DOHH2 (cell line): ENCODE results near the gene CYTL1.

Experiments used
- H3F3A ChIP-seq: fragments of 200-600 bp; sonication (generic), shearing (Covaris generic); 2 replicates; pipeline ENCODE4 v1.6.0; 2016; ENCODE audit warnings: antibody characterized with exemption, mild to moderate bottlenecking; ENCODE audit not compliant: control insufficient read depth, insufficient read depth
- H3K27ac ChIP-seq: fragments of 200-600 bp; sonication (generic); 2 replicates; pipeline ENCODE4 v1.5.1; 2014; ENCODE audit warnings: low read depth, mild to moderate bottlenecking, low read length, moderate library complexity
- H3K27me3 ChIP-seq: fragments of 200-600 bp; sonication (generic); 2 replicates; pipeline ENCODE4 v1.6.1; 2014; ENCODE audit warnings: mild to moderate bottlenecking, low read length, mixed read lengths; ENCODE audit not compliant: control insufficient read depth
- H3K36me3 ChIP-seq: fragments of 200-600 bp; sonication (generic); 2 replicates; pipeline ENCODE4 v1.6.1; 2014; ENCODE audit warnings: mild to moderate bottlenecking, low read length, moderate library complexity, mixed read lengths; ENCODE audit not compliant: control insufficient read depth
- H3K4me1 ChIP-seq: fragments of 200-600 bp; sonication (generic); 2 replicates; pipeline ENCODE4 v1.6.1; 2014; ENCODE audit warnings: mild to moderate bottlenecking, low read length, mixed read lengths; ENCODE audit not compliant: control insufficient read depth
- H3K4me2 ChIP-seq: fragments of 200-600 bp; sonication (generic); 2 replicates; pipeline ENCODE4 v1.6.0; 2014; ENCODE audit warnings: mild to moderate bottlenecking, low read length, moderate library complexity
- H3K4me3 ChIP-seq: fragments of 200-600 bp; sonication (generic); 2 replicates; pipeline ENCODE4 v1.5.1; 2014; ENCODE audit warnings: mild to moderate bottlenecking, low read length, mixed read lengths
- H3K79me2 ChIP-seq: fragments of 200-600 bp; sonication (generic); 2 replicates; pipeline ENCODE4 v1.6.1; 2014; ENCODE audit warnings: mild to moderate bottlenecking, low read length, mixed read lengths; ENCODE audit not compliant: control insufficient read depth
- H3K9me2 ChIP-seq: fragments of 200-600 bp; sonication (generic); replicated peaks from 2 replicates; pipeline ENCODE4 v1.6.1; 2014; ENCODE audit warnings: mild to moderate bottlenecking, low read length, mixed read lengths; ENCODE audit not compliant: control insufficient read depth
- H3K9me3 ChIP-seq: fragments of 200-600 bp; sonication (generic); 2 replicates; pipeline ENCODE4 v1.6.1; 2014; ENCODE audit warnings: antibody characterized with exemption, low read length, mixed read lengths; ENCODE audit not compliant: control insufficient read depth, insufficient read depth
- H4K20me1 ChIP-seq: fragments of 200-600 bp; sonication (generic); 2 replicates; pipeline ENCODE4 v1.6.0; 2014; ENCODE audit warnings: low read depth, mild to moderate bottlenecking, antibody characterized with exemption, low read length, moderate library complexity; ENCODE audit not compliant: control insufficient read depth, insufficient read depth
- CTCF ChIP-seq: fragments of 200-600 bp; sonication (generic); IDR thresholded peaks from one replicate; pipeline ENCODE4 v1.5.1; 2014; ENCODE audit warnings: antibody characterized with exemption, mild to moderate bottlenecking, low read depth, low read length; ENCODE audit not compliant: poor library complexity, severe bottlenecking
- EZH2phosphoT487 ChIP-seq: fragments of 200-600 bp; sonication (generic); IDR thresholded peaks from 2 replicates; pipeline ENCODE4 v1.6.1; 2017; ENCODE audit warnings: borderline replicate concordance, mild to moderate bottlenecking, antibody characterized with exemption, low read length, moderate library complexity, mixed read lengths

CYTL1 gene

GRCh38 chr4:4992833-4993232 is 26.4 kb downstream of the CYTL1 start:
- H3K27me3 ChIP-seq: no peaks in the 10 kb centered on the region
- no peaks in the 10 kb centered on the region for H3K79me2 ChIP-seq
- 0 out of 2 replicates have a peak, but pooled peaks cover 3% of the 10 kb centered on the region for H3K4me1 ChIP-seq
- H4K20me1 ChIP-seq: no peaks in the 10 kb centered on the region
- TF ChIP-seq CTCF (no peak), EZH2phosphoT487 (no peak)
- H3K9me2 ChIP-seq: no peaks in the 10 kb centered on the region
- H3K36me3 ChIP-seq: no peaks in the 10 kb centered on the region
- no peak overlapping the region for H3K4me2 ChIP-seq
- H3K9me3 ChIP-seq: no peaks in the 10 kb centered on the region
- H3K4me3 ChIP-seq: no peak overlapping the region
- H3K27ac ChIP-seq: no peak overlapping the region
- no peaks in the 10 kb centered on the region for H3F3A ChIP-seq

- Histone ChIP-seq H3K36me3 (no peaks in the 10 kb centered on the region), H3K79me2 (no peaks in the 10 kb centered on the region), H3K9me2 (no peaks in the 10 kb centered on the region), H3K27ac (no peak overlapping the region), H3K4me3 (no peak overlapping the region), H3K4me2 (no peak overlapping the region), H3K4me1 (0 out of 2 replicates have a peak, but pooled peaks cover 3% of the 10 kb centered on the region), H3K9me3 (no peaks in the 10 kb centered on the region), H4K20me1 (no peaks in the 10 kb centered on the region), H3K27me3 (no peaks in the 10 kb centered on the region), H3F3A (no peaks in the 10 kb centered on the region)
- TF ChIP-seq EZH2phosphoT487 (no peak), CTCF (no peak)
Measured at GRCh38 chr4:4991541-4992099, 27.6 kb downstream of the CYTL1 start.

GRCh38 chr4:4990857-4991540 is 28.3 kb downstream of the CYTL1 start:
- no peak for TF ChIP-seq CTCF
- no peak for TF ChIP-seq EZH2phosphoT487
- no peaks in the 10 kb centered on the region for H4K20me1 ChIP-seq
- H3K4me2 ChIP-seq: no peak overlapping the region
- no peaks in the 10 kb centered on the region for H3F3A ChIP-seq
- H3K4me1 ChIP-seq: 0 out of 2 replicates have a peak, but pooled peaks cover 3% of the 10 kb centered on the region
- no peaks in the 10 kb centered on the region for H3K9me3 ChIP-seq
- no peaks in the 10 kb centered on the region for H3K79me2 ChIP-seq
- no peak overlapping the region for H3K27ac ChIP-seq
- H3K4me3 ChIP-seq: no peak overlapping the region
- H3K9me2 ChIP-seq: no peaks in the 10 kb centered on the region
- H3K36me3 ChIP-seq: no peaks in the 10 kb centered on the region
- H3K27me3 ChIP-seq: no peaks in the 10 kb centered on the region
